CD14-positive monocyte (primary cell): ENCODE measurements around the gene PDE7B. TPM values are rescaled to one million over a fixed set of nuclear protein-coding genes. Genes with fewer than 3 reads are reported as not detected.

Experiments
- DNase-seq, 3 donors: peaks; one replicate each; pipeline ENCODE4 v3.0.0-alpha.2; 2011 to 2022
- H2AFZ ChIP-seq: 2 replicates; pipeline ENCODE4 v1.6.0; 2012; ENCODE audit warnings: mild to moderate bottlenecking, low read depth, low read length, inconsistent platforms; ENCODE audit not compliant: insufficient read depth, poor library complexity, severe bottlenecking
- H3K27ac ChIP-seq, 2 donors: 1 replicate in 1 of 2; 2 replicates in 1 of 2; pipeline ENCODE4 v1.5.1; 2012 to 2013; ENCODE audit warnings: low read length in 2 of 2, control low read depth in 1 of 2, inconsistent platforms in 1 of 2, low read depth in 1 of 2, mild to moderate bottlenecking in 1 of 2
- H3K27me3 ChIP-seq, 2 donors: one replicate each; pipeline versions ENCODE4 v1.6.0 to v1.6.1; 2011 to 2013; ENCODE audit warnings: low read length in 2 of 2; ENCODE audit not compliant: control insufficient read depth in 2 of 2, insufficient read depth in 2 of 2
- H3K36me3 ChIP-seq, 2 donors: replicated peaks in 1 of 2; 1 replicate in 1 of 2; 2 replicates in 1 of 2; pipeline versions ENCODE4 v1.5.1 to v1.6.1; 2012 to 2013; ENCODE audit warnings: low read length in 2 of 2, control low read depth in 1 of 2, inconsistent platforms in 1 of 2, mild to moderate bottlenecking in 1 of 2; ENCODE audit not compliant: insufficient read depth in 2 of 2, control insufficient read depth in 1 of 2
- H3K4me1 ChIP-seq, 2 donors: 1 replicate in 1 of 2; 2 replicates in 1 of 2; pipeline versions ENCODE4 v1.5.1 to v1.6.1; 2012 to 2013; ENCODE audit warnings: low read length in 2 of 2, control low read depth in 1 of 2, inconsistent platforms in 1 of 2, mild to moderate bottlenecking in 1 of 2, moderate library complexity in 1 of 2; ENCODE audit not compliant: insufficient read depth in 2 of 2, control insufficient read depth in 1 of 2
- H3K4me2 ChIP-seq: replicated peaks from 2 replicates; pipeline ENCODE3; 2012; ENCODE audit warnings: low read length, moderate library complexity, mild to moderate bottlenecking; ENCODE audit not compliant: poor library complexity, severe bottlenecking; ENCODE audit errors: extremely low read depth
- H3K4me3 ChIP-seq, 3 experiments: fragments of 200-600 bp in 1 of 3; sonication (generic) in 1 of 3; replicated peaks in 1 of 3; 1 replicate in 2 of 3; 2 replicates in 1 of 3; pipeline ENCODE4 v1.5.1; 2011 to 2013; ENCODE audit warnings: low read length in 3 of 3, mild to moderate bottlenecking in 3 of 3, control low read depth in 2 of 3, low read depth in 2 of 3, inconsistent platforms in 1 of 3, moderate library complexity in 1 of 3
- H3K79me2 ChIP-seq: 2 replicates; pipeline ENCODE4 v1.6.0; 2012; ENCODE audit warnings: mild to moderate bottlenecking, control low read depth, inconsistent platforms, low read length, moderate library complexity; ENCODE audit not compliant: insufficient read depth
- H3K9ac ChIP-seq: 2 replicates; pipeline ENCODE4 v1.6.0; 2017; ENCODE audit warnings: low read length, mild to moderate bottlenecking; ENCODE audit not compliant: insufficient read depth, poor library complexity, severe bottlenecking
- H3K9me3 ChIP-seq, 2 donors: replicated peaks in 1 of 2; 1 replicate in 1 of 2; 2 replicates in 1 of 2; pipeline versions ENCODE4 v1.5.1 to v1.6.1; 2012 to 2013; ENCODE audit warnings: low read length in 2 of 2, control low read depth in 1 of 2; ENCODE audit not compliant: control insufficient read depth in 1 of 2, insufficient read depth in 1 of 2
- H4K20me1 ChIP-seq: 2 replicates; pipeline ENCODE4 v1.6.0; 2012; ENCODE audit warnings: mild to moderate bottlenecking, low read length, control low read depth, moderate library complexity; ENCODE audit not compliant: insufficient read depth
- H3K27ac Mint-ChIP-seq, 7 donors: one replicate each; pipeline ENCODE4 v1.8.0; 2020; ENCODE audit warnings: mild to moderate bottlenecking in 7 of 7, mixed read lengths in 7 of 7, moderate library complexity in 6 of 7, inconsistent platforms in 2 of 7
- H3K27me3 Mint-ChIP-seq, 3 donors: one replicate each; pipeline ENCODE4 v1.8.0; 2021 to 2022; ENCODE audit warnings: low read depth in 3 of 3, mild to moderate bottlenecking in 3 of 3, mixed read lengths in 3 of 3, moderate library complexity in 3 of 3, inconsistent platforms in 1 of 3
- H3K36me3 Mint-ChIP-seq, 2 donors: one replicate each; pipeline ENCODE4 v1.8.0; 2020; ENCODE audit warnings: mixed read lengths in 2 of 2, inconsistent platforms in 1 of 2, mild to moderate bottlenecking in 1 of 2
- H3K4me1 Mint-ChIP-seq: one replicate; pipeline ENCODE4 v1.8.0; 2020; ENCODE audit warnings: mild to moderate bottlenecking, mixed read lengths
- H3K4me3 Mint-ChIP-seq, 2 donors: one replicate each; pipeline ENCODE4 v1.8.0; 2020; ENCODE audit warnings: mild to moderate bottlenecking in 2 of 2, mixed read lengths in 2 of 2, moderate library complexity in 1 of 2
- H3K9me3 Mint-ChIP-seq, 7 donors: one replicate each; pipeline ENCODE4 v1.8.0; 2020 to 2022; ENCODE audit warnings: mixed read lengths in 7 of 7, mild to moderate bottlenecking in 6 of 7, moderate library complexity in 6 of 7, inconsistent platforms in 2 of 7
- WGBS: methylation state at CpG from one replicate; pipeline ENCODE4 v1.1.5; 2013; ENCODE audit warnings: missing lambda C conversion rate; ENCODE audit not compliant: insufficient coverage; 5-methylcytosine and 5-hydroxymethylcytosine counted together
- intact Hi-C, 2 donors: fragments of 100-400 bp; cut with micrococcal nuclease; formaldehyde crosslinking; loops; one replicate each; pipeline versions ENCODE4 v1.15.0 to v1.15.1; 2023
- polyA plus RNA-seq, 3 donors: library from polyadenylated mRNA; depleted of rRNA in 1 of 3; unstranded in 2 of 3; stranded (reverse) in 1 of 3; fragments of 300-500 nt in 2 of 3; fragments of >200 nt in 1 of 3; fragmentation: Illumina TruSeq in 2 of 3; gene quantifications; 1 replicate in 2 of 3; 2 replicates in 1 of 3; pipeline ENCODE4 v1.2.3, GENCODE V29; 2012 to 2021
- TF ChIP-seq, protein P1 (sequence below): fragments of 200-600 bp; IDR thresholded peaks from one replicate; pipeline ENCODE4 v1.8.0; 2022; ENCODE audit warnings: antibody characterized with exemption, mild to moderate bottlenecking

PDE7B gene
- polyA plus RNA-seq, 3 donors: 0.37 to 1.1 (median 0.89) TPM

GRCh38 chr6:136077834-136078576 lies 226.5 kb downstream of the PDE7B start:
- H3K9me3 Mint-ChIP-seq: peaks cover 0 to 4% (median 0%) of the 10 kb centered on the region in 7 donors
- no peak overlapping the region for H2AFZ ChIP-seq
- H3K27me3 Mint-ChIP-seq: no peaks in the 10 kb centered on the region
- no peak overlapping the region for H3K4me3 ChIP-seq
- H3K4me1 Mint-ChIP-seq: no peaks in the 10 kb centered on the region
- 92% methylated on average over 2 of the region's 5 CpGs for WGBS
- H4K20me1 ChIP-seq: no peaks in the 10 kb centered on the region
- no peaks in the 10 kb centered on the region for H3K27me3 ChIP-seq
- H3K4me3 Mint-ChIP-seq: no peak overlapping the region
- no peak overlapping the region for H3K27ac ChIP-seq
- H3K4me1 ChIP-seq: no peaks in the 10 kb centered on the region
- DNase-seq: no peak
- H3K9ac ChIP-seq: no peak overlapping the region
- no peaks in the 10 kb centered on the region for H3K36me3 Mint-ChIP-seq
- TF ChIP-seq, protein P1, sequence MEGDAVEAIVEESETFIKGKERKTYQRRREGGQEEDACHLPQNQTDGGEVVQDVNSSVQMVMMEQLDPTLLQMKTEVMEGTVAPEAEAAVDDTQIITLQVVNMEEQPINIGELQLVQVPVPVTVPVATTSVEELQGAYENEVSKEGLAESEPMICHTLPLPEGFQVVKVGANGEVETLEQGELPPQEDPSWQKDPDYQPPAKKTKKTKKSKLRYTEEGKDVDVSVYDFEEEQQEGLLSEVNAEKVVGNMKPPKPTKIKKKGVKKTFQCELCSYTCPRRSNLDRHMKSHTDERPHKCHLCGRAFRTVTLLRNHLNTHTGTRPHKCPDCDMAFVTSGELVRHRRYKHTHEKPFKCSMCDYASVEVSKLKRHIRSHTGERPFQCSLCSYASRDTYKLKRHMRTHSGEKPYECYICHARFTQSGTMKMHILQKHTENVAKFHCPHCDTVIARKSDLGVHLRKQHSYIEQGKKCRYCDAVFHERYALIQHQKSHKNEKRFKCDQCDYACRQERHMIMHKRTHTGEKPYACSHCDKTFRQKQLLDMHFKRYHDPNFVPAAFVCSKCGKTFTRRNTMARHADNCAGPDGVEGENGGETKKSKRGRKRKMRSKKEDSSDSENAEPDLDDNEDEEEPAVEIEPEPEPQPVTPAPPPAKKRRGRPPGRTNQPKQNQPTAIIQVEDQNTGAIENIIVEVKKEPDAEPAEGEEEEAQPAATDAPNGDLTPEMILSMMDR: no peak
- H3K4me2 ChIP-seq: no peak overlapping the region
- H3K27ac Mint-ChIP-seq: no peak overlapping the region
- intact Hi-C loops: no loop called here
- no peaks in the 10 kb centered on the region for H3K9me3 ChIP-seq
- H3K79me2 ChIP-seq: no peaks in the 10 kb centered on the region
- no peaks in the 10 kb centered on the region for H3K36me3 ChIP-seq

GRCh38 chr6:136079701-136080565 lies 228.4 kb downstream of the PDE7B start:
- Mint-ChIP-seq H3K4me1 (no peaks in the 10 kb centered on the region), H3K4me3 (no peak overlapping the region), H3K27me3 (peaks cover 0 to 2% (median 0%) of the 10 kb centered on the region in 3 donors), H3K36me3 (no peaks in the 10 kb centered on the region), H3K9me3 (peaks cover 0 to 2% (median 0%) of the 10 kb centered on the region in 7 donors), H3K27ac (no peak overlapping the region)
- WGBS: no CpG with 5 or more reads among the region's 6 CpGs
- no peaks in the 10 kb centered on the region for H3K4me1 ChIP-seq
- H3K79me2 ChIP-seq: no peaks in the 10 kb centered on the region
- no peak overlapping the region for H3K4me2 ChIP-seq
- intact Hi-C loops: no loop called here
- no peak overlapping the region for H3K4me3 ChIP-seq
- no peak overlapping the region for H2AFZ ChIP-seq
- H3K9me3 ChIP-seq: no peaks in the 10 kb centered on the region
- H4K20me1 ChIP-seq: no peaks in the 10 kb centered on the region
- no peak for DNase-seq
- H3K36me3 ChIP-seq: no peaks in the 10 kb centered on the region
- H3K9ac ChIP-seq: no peak overlapping the region
- TF ChIP-seq, protein P1: no peak
- no peak overlapping the region for H3K27ac ChIP-seq
- H3K27me3 ChIP-seq: no peaks in the 10 kb centered on the region
